ENCODE results near the gene TRIM62.

The TRIM62 gene

DNA sequence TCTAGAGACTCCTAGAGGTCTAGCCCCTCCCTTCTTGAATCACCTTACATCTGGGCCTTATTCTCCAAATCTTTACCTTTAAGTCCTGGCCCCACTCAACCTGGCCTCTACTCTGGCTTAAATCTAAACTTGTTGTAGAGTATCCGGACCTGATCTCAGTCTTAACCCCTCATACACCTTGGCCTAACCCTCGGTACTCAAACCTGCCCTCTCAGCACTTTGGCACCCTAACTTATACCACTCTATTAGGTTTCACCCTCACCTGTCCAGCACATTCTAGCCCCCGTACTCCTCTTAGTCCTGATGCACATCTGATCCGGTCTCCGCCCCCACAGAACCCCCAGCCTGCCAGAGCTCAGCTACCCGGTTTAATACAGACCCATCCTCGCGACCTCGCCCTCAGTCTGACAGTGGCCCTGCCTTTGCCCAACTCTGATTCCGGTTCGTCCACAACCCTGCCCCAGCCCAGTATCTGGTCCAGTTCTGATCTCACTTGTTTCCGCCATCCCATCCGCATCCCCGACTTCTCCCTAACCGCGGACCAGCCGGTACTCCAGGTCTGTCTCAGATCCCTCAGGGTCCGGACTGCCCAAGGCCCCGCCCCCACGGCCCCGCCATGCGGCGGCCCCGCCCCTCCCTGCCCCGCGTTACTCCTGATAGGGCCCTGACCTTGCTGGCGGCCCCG, 1.5 kb downstream of the TRIM62 start:
- peak in 1 of 2 donors; percentile 75 for DNase-seq (ENCODE audit: low read depth in 2 of 2)

GRCh38 chr1:33178836-33179439, 2.9 kb downstream of the TRIM62 start:
- no peak for DNase-seq (ENCODE audit: low read depth in 2 of 2)

GRCh38 chr1:33177996-33178540, 3.8 kb downstream of the TRIM62 start:
- no peak for DNase-seq (ENCODE audit: low read depth in 2 of 2)

GRCh38 chr1:33176887-33177286, 5.0 kb downstream of the TRIM62 start:
- no peak for DNase-seq (ENCODE audit: low read depth in 2 of 2)

- no peak for DNase-seq (ENCODE audit: low read depth in 2 of 2)
Observed at GRCh38 chr1:33176362-33176850, 5.4 kb downstream of the TRIM62 start.

GRCh38 chr1:33175865-33176264, 6.0 kb downstream of the TRIM62 start:
- DNase-seq (ENCODE audit: low read depth in 2 of 2): no peak

DNA sequence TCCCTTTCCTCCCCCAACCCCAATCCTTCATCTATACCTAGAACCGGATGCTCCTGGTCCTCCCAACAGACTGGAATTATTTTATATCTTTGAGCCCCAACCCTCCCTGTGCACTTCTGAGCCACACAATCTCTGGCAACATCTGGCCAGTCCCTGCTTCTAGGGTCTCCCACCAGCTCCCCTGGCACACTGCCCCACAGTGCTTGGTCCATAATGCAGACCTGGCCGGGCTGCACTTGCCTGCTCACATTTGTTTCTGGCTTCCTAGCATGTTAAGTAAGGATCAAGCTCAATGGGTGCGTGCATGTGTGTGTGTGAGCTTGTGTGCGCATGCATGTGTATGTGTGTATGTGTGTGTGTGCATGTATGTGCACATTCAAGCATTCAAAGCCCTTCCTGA, 8.8 kb downstream of the TRIM62 start:
- DNase-seq (ENCODE audit: low read depth in 2 of 2): no peak

GRCh38 chr1:33171977-33172813, 9.6 kb downstream of the TRIM62 start:
- DNase-seq (ENCODE audit: low read depth in 2 of 2): no peak

DNA sequence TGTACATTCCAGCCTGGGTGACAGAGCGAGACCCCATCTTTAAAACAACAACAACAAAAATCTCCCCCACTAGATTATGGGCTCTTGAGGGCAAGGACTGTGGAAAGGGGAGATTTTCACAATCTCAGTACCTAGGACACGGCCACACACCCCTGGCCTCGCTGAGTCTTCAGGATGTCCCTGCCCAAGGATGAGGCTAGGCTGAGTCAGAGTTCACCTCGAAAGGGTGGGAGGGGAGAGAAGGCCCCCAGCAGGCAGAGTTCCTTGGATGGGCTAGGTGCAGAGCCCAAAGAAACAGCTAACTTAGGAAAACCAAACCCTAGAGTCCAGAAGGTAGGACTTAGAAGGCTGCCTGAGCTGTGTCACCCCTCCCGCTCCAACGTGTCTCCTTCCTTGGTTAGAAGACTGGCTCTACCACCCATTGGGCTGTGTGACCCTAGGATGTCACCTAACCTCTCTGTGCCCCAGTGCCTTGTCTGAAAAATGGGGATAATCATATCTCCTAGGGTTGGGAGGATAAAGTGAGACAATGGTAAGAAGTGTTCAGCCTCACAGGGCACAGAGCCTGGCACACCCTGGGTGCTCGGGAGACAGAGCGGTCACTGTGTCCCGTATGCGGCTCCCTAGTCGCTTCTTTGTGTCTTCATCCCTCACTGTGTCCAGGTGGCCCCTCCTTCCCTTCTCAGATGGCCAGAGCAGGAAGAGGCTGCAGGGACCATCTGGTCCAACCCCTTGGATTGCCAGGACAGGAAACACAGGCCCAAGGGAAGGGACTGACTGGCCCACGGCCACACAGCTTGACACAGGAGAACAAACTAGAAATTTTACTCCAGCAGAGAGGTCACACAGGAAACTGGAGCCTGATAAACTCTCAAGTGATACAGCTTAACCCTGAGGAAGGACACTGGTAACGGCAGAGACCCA, 11.2 kb downstream of the TRIM62 start:
- DNase-seq (ENCODE audit: low read depth in 2 of 2): no peak

GRCh38 chr1:33169290-33170055, 12.4 kb downstream of the TRIM62 start:
- no peak for DNase-seq (ENCODE audit: low read depth in 2 of 2)

DNA sequence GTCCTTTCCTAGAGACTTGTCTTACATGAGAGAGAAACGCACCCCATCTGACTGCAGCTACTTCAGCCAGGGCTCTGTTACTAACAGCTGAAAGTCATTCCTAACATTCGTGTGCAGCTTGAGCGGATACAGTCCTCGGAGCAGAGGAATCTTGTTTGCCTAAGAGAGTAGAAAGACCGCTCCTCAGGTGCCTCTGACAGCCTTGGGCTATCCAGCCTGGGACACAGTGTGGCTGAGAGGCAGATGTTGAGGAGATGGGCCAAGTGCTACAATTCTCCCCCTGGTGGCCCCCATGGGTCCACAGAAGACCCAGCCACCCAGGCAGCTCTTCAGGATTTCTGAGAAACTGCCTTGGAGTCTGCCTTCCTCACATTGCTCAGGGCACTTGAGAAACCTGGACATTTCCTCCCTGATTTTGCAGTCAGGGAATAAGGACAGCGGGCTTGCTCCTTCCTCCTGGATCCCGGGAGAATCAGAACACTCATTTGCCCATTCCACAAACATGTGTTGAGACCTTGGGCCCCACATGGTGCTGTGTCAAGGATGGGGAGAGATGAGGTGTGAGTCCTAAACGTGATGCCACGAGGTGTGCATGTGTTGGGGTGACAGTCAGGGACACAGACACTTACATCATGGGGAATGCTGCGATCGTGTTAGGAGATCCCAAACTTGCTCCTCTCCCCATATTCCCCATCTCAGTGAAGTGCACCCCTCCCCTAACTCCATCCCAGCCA, 13.1 kb downstream of the TRIM62 start:
- DNase-seq (ENCODE audit: low read depth in 2 of 2): no peak

- no peak for DNase-seq (ENCODE audit: low read depth in 2 of 2)
Observed at GRCh38 chr1:33167650-33168447, 14.0 kb downstream of the TRIM62 start.

GRCh38 chr1:33165809-33166208, 16.0 kb downstream of the TRIM62 start:
- DNase-seq (ENCODE audit: low read depth in 2 of 2): no peak

- no peak for DNase-seq (ENCODE audit: low read depth in 2 of 2)
Observed at GRCh38 chr1:33165209-33165608, 16.6 kb downstream of the TRIM62 start.

DNA sequence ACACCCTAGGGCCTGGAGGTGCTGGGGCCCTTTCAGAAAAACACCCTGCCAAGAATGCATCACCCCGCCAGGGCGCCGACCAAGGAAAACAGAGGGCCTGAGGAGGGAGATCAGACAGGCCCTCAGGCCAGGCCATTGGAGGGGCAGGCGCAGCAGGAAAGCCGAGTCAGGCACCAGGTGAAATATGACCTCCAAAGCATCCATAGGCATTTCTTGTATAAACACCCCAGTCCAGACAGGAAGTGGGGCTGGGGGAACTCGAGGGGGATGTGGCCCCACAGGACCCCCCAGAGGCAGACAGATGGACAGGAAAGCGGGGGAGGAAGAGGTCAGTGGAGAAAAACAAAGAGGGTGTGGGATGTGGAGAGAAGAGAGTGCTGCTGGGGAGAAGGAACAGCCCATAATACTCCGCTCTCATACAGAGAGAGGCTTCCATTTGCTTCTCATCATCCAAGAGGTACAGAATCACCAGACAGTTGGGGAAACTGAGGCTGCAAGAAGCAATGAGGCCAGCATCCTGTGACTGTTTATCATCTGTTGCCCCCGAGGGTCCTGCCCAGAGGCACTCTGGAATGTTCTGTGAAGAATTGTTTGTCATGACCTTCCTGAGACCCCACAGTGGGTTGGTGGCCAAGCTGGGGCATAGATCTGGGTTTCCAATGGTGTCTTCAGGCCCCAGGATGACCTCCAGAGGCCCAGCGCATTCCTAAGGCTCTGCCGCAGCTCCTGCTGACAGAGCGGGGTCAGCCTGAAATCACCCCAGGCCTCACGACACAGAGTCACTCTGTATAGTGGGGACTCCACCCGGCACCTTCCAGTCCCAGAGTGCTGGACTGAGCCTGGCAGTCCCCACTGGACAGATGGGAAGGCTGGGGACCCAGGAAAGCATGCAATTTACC, 18.0 kb downstream of the TRIM62 start:
- DNase-seq (ENCODE audit: low read depth in 2 of 2): no peak

- no peak for DNase-seq (ENCODE audit: low read depth in 2 of 2)
Observed at GRCh38 chr1:33162141-33162540, 19.7 kb downstream of the TRIM62 start.

GRCh38 chr1:33161061-33161681, 20.7 kb downstream of the TRIM62 start:
- DNase-seq (ENCODE audit: low read depth in 2 of 2): no peak
